Erythroblast (primary cell): ENCODE data around the gene FBXO38.

Source experiments
- GATA1 ChIP-seq: IDR thresholded peaks from 2 replicates; pipeline ENCODE4 v1.6.1; 2011; ENCODE audit warnings: low read depth, mild to moderate bottlenecking, control low read depth, low read length, moderate library complexity
- POLR2A ChIP-seq: IDR thresholded peaks from 2 replicates; pipeline ENCODE4 v1.6.1; 2011; ENCODE audit warnings: mild to moderate bottlenecking, low read length

DNA sequence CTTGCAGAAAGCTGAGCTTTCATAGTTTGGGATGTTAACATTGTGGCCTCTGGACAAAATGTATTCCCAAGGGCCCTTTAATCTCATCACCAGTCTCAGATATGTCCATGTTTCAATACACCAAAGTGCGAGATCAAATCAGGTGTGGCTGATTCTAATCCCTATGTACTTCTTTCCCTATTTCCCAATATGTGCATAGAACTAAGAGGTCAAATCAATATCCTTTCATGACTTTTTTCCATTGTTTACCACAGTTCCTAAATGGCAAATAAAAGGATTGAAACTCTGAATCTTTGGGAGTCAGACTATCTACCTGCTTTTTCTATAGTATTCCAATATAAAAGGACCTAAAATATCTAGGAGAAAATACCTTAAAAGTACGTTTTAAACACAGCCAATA, 105.0 kb downstream of the FBXO38 start:
- TF ChIP-seq POLR2A (no peak), GATA1 (no peak)
